ENCODE results near the gene CHRNB2. TPM values are rescaled to one million over a fixed set of nuclear protein-coding genes. Genes with fewer than 3 reads are reported as not detected.

The CHRNB2 gene
- total and polyA plus RNA-seq, 2 of the 8 experiments (the other 6 are each of a cell fraction or from before 2014, with no cell fraction given) = 3.1 to 4.1 TPM

- TF ChIP-seq TAF1 (IDR thresholded peaks at IDR 0.05; ENCODE audit: low read depth, low read length) (peak; percentile 64; the same call in 1 of the 2 replicates), TEAD4 (IDR thresholded peaks at IDR 0.05; ENCODE audit: low read depth, low read length) (peak; percentile 70)
Observed at GRCh38 chr1:154607609-154608396, 40.2 kb downstream of the CHRNB2 start, which contains the start of gene ADAR (continued).

Measured in H1 (cell line).